Activated T-helper 9 cell treated with anti-CD3 and anti-CD28 coated beads, Interleukin-2, amount 50 U/mL, for 16 hours (primary cell): ENCODE results near the gene MRPL4.
"Not testable (repeated sequence)": the region's sequence is repeated elsewhere in the genome, so short reads cannot be mapped to it uniquely, and the experiment has no call there.

ENCODE experiments used
- DNase-seq: peaks from one replicate; pipeline ENCODE4 v3.0.0-alpha.2; 2020; ENCODE audit warnings: low read depth

The MRPL4 gene

DNA sequence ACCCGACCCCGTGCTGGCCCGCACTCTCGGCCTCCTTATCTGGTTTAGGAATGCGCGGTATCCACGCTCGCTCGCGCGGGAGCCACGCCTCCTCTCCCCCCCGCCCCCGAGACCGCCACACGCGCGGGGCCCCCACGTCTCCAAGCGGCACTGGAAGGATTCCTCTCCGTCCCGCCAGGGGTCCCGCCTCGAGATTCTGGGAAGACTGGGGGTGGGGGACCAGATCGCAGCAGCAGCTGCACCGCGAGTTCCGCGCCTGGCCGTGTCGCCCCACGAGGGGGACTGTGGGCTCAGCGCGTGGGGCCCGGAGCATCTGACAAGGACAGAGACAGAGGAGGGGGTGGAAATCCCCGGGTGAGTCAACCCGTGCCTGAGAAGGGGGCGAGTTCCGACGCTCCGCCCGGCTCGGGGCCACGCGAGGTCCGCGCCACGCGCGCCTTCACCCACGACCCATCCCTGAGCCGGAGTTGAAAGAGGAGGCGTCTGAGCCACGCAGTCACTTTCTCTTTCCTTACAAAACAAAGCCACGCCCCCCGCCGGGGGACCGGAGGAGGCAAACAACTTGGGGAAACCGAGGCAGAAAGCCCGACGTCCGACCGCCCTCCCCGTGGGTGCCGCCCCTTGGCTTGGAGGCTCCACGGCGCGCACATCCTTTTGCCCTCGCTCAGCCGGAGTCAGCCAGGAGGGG lies 21.7 kb upstream of the MRPL4 start:
- peak; percentile 70 for DNase-seq

DNA sequence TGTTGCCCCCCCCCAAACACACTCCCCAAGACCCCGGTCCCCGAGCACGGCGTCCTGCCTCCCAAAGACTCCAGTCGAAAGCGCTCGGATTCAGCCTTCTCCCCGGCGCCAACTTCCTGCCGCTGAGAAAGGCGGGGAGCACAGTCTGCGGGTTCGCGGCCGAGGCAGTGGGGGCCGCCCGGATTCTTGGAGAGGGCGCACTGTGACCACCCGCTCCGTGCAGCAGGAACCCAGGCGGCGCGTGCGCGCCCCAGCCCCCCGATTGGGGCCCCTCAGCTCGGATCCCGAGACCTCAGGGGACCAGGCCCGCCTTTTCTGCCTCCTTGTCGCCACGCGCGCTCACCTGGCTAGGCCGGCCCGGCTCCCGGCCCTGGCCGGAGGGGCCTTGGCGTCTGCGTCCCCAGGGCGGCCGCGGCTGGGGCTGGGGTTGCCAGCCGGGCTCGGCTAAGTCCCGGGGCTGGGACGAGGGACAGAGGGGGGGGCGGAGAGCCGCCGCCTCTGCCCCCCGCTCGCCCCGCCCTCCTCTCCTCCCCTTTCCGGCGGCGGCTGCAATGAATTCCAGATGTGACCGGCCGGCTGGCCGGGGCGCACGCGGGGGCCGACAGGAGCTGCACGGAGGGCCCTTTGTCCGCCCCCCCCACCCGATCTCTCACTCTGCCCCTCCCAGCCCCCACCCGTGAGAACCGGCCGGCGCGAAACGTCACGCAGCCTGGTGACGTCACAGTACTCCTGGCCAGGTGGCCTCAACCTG lies 21.0 kb upstream of the MRPL4 start, which contains the start of gene S1PR2:
S1PR2 (minus strand) TSS at position 471 of the 751 bp plus-strand sequence. CDS start 6,426 bp downstream, outside the sequence.
- peak; percentile 61 for DNase-seq

DNA sequence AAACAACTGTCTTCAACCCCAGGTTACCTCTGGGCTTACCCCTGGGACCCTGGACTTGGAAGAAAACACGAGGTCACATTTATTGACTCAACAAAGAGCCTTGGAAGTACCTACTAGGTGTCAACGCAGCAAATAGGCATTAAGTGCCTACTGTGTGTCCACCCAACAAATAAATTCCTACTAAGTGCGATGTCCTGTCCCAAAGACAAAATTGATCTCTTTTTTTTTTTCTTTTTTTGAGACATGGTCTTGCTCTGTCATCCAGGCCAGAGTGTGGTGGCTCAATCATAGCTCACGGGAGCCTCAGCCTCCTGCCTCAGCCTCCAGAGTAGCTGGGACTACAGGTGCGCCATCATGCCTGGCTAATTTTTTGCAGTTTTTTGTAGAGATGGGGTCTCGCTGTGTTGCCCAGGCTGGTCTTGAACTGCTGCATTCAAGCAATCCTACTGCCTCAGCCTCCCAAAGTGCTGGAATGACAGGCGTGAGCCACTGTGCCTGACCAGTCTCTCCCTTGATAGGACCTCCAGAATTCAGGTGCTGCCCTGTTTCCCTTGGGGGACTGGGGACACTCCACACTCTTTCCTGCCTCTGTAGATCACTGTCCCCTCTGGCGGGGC lies 20.3 kb upstream of the MRPL4 start:
- DNase-seq = no peak

DNA sequence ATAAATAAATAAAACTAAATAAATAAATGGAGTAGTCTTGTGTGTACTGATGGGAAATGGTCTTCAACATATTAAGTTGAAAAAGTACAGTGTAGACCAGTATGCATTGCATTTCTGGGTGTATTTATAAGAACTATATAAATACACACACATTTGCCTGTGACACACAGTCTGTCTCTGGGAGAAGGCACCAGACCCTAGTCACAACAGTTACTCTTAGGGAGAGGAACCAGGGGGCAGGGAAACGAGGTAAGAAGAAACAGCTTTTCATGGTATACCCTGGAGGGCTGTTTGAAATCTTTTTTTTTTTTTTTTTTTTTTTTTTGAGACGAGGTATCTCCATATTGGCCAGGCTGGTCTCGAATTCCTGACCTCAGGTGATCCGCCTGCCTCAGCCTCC lies 18.1 kb upstream of the MRPL4 start:
- DNase-seq = no peak

DNA sequence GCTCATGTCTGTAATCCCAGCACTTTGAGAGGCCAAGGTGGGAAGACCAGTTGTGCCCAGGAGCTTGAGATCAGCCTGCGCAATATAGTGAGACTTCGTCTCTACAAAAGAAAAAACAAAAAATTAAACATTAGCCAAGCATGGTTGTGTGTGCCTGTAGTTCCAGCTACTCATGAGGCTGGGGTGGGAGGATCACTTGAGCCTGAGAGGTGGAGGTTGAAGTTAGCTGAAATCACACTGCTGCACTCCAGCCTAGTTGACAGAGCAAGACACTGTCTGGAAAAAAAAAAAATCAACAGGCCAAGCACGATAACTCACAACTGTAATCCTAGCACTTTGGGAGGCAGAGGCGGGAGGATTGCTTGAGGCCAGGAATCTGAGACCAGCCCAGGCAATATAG lies 17.0 kb upstream of the MRPL4 start:
- no peak for DNase-seq

DNA sequence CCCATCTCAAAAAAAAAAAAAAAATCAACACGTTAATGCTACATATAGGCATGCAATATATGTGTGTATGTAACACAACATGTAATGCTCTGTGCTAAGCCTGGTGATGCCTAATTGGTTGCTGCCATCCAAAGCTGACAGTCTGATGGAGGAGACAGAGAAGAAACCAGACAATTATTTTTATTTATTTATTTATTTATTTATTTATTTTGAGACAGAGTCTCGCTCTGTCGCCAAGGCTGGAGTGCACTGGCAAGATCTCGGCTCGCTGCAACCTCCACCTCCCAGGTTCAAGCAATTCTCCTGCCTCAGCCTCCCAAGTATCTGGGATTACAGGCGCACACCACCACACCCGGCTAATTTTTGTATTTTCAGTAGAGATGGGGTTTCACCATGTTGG lies 16.6 kb upstream of the MRPL4 start:
- DNase-seq = not testable (repeated sequence)

DNA sequence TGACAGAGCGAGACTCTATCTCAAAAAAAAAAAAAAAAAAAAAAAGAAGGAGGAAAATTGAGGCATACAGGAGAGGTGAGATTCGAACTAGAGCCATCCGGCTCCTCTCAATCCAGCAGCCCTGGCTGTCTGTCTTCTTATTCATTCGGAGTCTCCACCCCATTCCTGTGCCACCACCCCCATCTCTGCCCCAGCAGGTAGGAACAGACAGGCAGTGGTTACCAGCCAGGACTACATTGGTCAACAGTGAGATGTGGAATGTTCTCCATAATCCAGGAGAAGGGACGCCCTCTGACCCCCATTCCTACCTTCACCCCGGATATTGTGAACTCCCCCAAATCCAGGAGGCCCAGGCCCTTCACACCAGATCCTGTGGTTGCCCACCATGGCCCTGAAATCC lies 14.3 kb upstream of the MRPL4 start:
- no peak for DNase-seq

DNA sequence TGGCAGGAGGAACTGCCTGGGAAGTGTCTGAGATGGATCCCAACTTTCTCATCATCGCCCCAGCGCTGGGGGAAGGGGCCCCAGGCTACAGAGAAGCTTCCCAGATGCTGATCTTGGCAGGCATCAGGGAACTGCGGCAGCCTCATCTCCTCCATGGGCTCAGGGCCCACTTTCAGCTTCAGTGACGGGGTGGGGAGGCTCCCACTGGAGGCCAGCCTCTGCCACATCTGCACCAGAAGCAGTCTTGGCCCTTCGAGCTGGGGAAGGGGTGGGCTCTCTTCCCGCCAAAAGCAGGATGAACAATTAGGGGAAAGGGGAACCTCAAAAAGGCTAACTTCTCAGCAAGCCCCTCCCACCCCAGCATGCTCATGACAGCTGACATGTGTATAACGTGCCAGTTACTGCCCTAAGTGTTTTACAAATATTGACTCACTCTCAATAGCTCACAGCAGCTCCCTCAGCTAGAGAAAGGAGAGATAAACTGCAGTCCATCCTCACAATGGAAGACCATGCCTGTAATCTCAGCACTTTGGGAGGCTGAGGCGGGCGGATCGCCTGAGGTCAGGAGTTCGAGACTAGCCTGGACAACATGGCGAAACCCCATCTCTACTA lies 13.7 kb upstream of the MRPL4 start:
- DNase-seq = no peak

DNA sequence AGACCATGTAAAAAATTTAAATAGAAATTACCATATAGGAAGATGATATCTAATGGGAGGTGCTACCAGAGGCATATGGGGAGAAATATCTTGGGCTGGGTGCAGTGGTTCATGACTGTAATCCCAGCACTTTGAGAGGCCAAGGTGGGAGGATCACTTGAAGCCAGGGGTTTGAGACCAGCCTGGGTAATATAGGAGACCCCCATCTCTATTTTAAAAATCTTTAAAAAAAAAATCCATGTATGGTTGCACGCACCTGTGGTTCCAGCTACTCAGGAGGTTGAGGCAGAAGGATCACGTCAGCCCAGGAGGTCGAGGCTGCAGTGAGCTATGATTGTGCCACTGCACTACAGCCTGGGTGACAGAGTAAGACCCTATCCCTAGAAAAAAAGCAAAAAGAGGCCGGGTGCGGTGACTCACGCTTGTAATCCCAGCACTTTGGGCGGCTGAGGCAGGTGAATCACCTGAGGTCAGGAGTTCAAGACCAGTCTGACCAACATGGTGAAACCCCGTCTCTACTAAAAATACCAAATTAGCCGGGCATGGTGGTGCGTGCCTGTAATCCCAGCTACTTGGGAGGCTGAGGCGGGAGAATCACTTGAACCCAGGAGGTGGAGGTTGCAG lies 10.1 kb upstream of the MRPL4 start:
- not testable (repeated sequence) for DNase-seq

DNA sequence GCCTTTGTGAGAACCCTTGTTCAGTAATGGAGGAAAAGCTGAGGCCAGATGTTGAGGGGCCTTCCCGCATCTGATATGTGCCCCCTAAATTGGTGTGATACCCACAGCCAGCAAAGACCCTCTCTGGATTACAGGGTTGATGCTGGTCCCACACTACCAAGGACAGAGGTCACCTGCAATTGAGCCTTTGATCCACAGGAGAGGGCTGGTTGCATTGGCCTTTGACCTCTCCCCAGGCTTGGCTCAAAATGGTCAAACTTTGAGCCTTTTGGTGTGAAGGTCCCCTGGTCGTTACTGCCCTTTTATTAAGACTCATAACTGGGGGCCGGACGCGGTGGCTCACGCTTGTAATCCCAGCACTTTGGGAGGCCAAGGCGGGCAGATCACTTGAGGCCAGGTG lies 8.4 kb upstream of the MRPL4 start:
- DNase-seq = no peak

DNA sequence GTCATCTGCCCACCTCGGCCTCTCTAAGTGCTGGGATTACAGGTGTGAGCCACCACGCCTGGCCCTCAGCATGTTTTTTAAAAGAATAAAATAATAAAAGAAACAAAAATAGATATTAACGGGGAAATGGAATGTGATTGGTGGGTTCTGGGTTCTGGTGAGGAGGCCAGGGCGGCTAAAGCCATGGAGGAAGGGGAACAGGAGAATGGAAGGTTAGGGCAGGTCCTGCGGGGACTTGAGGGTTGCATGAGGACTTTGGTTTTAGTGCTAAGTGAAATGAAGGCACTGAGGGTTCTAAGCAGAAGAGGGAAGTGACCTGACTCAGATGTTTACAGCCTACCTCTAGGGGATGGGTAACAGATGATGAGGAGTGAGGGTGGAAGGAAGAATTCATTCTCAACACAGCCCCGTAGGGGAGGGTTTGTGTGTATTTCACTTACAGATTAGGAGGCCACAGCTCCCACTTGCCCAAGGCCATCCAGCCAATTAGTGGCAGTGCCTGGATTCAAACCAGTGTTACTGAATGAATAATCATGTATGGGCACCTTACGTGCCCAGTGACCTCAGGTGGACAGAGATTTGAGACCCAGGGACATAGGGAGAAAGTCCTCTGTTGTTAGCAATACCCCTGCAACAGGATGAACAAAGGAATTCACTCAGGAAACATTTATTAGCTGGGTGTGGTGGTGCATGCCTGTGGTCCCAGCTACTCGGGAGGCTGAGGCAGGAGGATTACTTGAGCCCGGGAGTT lies 6.7 kb upstream of the MRPL4 start:
- no peak for DNase-seq

DNA sequence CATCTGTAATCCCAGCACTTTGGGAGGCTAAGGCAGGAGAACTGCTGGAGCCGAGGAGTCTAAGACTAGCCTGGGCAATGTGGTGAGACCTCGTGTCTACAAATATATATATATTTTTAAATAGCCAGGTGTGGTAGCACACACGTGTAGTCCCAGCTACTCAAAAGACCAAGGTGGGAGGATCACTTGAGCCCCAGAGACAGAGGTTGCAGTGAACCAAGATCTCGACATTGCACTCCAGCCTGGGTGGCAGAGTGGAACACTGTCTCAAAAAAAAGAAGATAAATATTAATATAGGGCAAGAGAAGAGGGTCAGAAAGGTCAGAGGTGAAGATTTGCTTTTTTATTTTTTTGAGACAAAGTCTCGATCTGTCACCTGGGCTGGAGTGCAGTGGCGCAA lies 5.5 kb upstream of the MRPL4 start:
- DNase-seq = no peak

DNA sequence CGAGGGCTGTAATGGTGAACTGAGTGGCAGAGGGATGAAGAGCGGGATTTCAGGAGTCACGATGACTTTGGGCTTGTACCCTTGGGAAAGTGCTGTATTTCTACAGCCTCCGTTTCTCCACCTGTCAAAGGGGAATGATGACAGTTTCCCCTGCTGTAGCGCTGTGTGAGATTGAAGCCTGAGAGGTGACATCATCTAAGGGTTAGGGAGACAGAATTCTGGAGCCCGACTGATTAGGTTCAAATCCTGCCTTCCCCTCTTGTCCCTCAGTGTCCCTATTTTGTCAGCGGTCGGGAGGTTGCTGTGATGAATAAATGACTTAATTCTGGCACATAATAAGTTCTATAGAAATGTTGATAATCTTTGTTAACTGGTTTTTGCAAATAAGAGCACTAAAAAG lies 693 bp downstream of the MRPL4 start:
- no peak for DNase-seq

DNA sequence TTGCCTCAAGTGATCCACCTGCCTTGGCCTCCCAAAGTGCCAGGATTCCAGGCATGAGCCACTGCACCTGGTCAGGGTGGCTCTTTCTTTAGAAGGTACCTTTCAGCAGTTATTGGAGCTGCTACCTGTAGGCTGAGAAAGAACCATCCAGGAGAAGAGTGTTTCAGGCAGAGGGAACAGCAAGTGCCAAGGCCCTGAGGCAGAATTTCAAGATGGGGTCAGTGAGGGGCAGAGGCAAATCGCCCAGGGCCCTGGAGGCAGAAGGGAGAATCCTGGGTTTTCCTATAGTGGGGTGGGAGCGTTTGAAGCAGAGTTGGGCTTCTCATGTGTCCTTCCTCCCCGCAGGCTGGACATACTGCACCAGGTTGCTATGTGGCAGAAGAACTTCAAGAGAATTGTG lies 2.2 kb downstream of the MRPL4 start:
- DNase-seq = no peak

DNA sequence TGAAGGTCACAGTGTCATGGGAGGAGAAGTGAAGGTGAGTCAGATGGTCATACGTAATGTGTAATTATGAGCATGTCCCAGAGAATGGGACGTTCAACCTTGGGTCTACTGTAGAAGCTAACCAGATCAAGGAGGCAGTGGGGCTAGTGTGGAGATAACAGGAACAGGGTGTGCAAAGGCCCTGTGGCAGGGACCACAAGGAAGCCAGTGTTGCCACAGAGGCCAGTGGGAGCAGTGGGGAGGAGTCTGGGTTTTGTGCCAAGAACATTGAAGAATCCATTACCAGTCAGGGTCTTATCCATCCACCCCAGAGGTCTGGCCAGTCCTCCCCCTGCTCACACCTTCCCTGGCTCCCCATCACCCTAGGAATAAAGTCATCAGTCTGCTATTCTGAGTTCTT lies 3.3 kb downstream of the MRPL4 start:
- DNase-seq = no peak

DNA sequence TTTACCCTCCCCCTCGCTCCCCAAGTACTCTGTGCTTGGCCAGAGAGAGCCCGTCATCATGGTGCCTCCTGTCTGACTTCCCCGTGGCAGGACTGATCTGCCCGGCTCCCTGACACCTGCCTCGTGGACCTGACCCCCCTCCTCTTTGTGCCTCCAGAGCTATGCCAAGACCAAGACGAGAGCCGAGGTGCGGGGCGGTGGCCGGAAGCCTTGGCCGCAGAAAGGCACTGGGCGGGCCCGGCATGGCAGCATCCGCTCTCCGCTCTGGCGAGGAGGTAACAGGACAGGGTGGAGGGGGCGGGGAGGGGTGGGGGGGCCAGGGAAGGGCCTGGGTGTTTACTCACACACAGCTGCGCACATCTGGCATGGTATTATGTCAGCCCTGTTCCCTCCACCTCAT lies 4.5 kb downstream of the MRPL4 start:
- DNase-seq = no peak

DNA sequence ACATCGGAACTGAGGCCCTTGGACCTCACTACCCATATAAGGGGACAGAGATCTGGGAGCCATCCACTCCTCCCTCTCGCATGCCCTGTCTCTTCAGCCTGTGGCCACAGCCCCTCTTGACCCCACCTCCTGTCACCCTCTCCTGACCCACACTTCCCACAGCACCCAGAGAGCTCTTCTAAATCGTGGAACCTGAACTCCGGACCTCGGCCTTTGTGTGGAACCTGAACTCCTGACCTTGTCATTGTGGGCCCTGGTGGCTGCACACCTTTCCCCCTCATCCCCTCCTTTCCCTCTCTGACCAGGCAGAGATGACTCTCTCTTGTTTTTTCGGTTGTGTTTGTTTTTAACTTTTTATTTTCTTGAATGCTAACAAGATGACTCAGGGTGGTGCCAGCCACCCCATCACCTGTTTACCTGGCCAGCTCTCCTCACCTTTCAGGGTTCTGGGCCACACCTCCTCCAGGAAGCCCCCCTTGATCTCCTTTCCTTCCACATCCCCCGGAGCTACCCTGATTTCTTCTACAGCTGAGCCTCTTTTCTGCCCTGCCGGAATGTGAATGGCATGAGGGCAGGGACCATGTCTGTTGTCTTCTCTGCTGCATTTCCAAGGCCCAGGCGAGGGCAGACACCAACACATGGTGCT lies 5.1 kb downstream of the MRPL4 start:
- no peak for DNase-seq

DNA sequence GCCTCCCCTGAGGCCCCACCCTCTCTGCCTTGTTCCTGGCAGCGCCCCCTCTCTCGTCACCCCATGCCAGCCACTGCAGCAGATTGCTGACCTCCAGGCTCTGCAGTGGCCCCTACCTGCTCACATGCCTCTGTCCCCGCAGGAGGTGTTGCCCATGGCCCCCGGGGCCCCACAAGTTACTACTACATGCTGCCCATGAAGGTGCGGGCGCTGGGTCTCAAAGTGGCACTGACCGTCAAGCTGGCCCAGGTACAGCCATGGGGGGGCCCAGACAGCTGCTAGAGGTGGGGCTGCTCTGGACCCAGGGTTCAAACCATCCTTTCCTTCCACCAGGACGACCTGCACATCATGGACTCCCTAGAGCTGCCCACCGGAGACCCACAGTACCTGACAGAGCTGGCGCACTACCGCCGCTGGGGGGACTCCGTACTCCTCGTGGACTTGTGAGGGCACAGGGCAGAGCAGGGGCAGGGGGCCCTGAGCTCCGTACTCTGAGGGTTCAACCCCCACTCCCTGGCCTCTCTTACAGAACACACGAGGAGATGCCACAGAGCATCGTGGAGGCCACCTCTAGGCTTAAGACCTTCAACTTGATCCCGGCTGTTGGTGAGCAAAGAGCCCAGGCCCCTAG lies 6.2 kb downstream of the MRPL4 start:
- DNase-seq = no peak

DNA sequence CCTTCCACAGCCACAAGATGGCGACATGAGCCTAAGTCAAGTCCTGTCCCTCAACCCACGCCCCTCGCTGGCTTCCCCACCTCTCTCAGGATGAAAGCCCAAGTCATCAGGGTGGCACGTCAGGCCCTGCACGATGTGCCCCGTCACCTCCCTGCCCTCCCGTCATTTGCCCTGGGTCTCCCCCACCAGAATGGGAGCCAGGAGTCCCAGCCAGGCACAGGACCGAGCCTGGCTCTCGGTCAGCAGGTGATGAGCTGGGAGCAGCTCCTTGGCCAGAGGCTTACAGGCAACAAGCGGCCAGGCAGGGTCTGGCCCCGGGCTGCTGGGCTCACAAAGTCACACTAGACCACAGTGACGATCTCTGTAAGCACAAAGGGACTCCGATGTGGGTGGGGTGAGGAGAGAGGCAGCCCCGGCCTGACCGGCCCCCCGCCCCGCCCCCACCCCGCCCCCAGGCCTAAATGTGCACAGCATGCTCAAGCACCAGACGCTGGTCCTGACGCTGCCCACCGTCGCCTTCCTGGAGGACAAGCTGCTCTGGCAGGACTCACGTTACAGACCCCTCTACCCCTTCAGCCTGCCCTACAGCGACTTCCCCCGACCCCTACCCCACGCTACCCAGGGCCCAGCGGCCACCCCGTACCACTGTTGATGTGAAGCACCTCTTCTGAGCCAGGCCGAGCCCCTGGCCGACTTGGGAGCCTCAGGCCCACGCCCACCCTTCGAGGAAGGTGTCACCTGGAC lies 7.3 kb downstream of the MRPL4 start:
- peak; percentile 81 for DNase-seq

DNA sequence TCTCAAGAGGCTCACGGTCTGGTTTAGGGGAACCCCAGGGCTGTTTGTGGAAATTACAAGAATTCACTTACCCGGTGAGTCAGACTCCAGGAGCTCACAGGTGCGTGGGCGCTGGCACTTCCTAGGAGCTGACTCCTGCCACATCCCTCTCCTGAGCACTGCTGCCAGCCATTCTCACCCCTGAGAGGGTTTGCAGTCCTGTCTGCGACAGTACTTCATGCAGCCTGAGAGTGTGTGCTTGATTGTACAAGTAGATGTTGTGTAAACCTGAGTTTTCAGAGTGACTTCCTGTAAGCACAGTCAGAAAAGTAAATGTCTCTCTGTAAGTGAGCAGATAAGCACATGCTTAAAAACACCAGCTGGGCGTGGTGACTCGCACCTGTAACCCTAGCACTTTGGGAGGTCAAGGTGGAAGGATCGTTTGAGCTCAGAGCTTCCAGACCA lies 8.1 kb downstream of the MRPL4 start:
- peak; percentile 55 for DNase-seq
